ENCODE results near the gene DAGLA.

Gene DAGLA

DNA sequence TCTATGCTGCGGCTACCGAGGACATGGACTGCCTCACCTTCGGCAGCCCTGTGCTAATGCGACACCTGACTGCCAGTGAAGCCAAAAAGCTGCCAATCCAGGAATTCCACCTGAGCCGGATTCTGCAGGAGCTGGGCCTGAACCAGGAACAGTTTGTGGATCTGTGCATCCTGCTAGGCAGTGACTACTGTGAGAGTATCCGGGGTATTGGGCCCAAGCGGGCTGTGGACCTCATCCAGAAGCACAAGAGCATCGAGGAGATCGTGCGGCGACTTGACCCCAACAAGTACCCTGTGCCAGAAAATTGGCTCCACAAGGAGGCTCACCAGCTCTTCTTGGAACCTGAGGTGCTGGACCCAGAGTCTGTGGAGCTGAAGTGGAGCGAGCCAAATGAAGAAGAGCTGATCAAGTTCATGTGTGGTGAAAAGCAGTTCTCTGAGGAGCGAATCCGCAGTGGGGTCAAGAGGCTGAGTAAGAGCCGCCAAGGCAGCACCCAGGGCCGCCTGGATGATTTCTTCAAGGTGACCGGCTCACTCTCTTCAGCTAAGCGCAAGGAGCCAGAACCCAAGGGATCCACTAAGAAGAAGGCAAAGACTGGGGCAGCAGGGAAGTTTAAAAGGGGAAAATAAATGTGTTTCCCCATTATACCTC lies 115.8 kb downstream of the DAGLA start:
- TF ChIP-seq, protein P1, sequence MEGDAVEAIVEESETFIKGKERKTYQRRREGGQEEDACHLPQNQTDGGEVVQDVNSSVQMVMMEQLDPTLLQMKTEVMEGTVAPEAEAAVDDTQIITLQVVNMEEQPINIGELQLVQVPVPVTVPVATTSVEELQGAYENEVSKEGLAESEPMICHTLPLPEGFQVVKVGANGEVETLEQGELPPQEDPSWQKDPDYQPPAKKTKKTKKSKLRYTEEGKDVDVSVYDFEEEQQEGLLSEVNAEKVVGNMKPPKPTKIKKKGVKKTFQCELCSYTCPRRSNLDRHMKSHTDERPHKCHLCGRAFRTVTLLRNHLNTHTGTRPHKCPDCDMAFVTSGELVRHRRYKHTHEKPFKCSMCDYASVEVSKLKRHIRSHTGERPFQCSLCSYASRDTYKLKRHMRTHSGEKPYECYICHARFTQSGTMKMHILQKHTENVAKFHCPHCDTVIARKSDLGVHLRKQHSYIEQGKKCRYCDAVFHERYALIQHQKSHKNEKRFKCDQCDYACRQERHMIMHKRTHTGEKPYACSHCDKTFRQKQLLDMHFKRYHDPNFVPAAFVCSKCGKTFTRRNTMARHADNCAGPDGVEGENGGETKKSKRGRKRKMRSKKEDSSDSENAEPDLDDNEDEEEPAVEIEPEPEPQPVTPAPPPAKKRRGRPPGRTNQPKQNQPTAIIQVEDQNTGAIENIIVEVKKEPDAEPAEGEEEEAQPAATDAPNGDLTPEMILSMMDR (IDR thresholded peaks at IDR 0.05) = no peak
- no peak for DNase-seq (ENCODE audit: low spot score)
- Histone ChIP-seq H3K4me3 (no peak overlapping the region), H3K27ac (no peak overlapping the region)
